Ishikawa (cell line): ENCODE measurements around the gene OR2B6.

ENCODE experiments used
- CEBPB ChIP-seq: IDR thresholded peaks from 2 replicates; pipeline ENCODE4 v1.6.1; 2012
- CREB1 ChIP-seq: IDR thresholded peaks from 2 replicates; pipeline ENCODE4 v1.6.1; 2012; ENCODE audit warnings: low read depth
- EGR1 ChIP-seq: IDR thresholded peaks from 2 replicates; pipeline ENCODE4 v1.6.1; 2012
- EP300 ChIP-seq: IDR thresholded peaks from 2 replicates; pipeline ENCODE4 v1.6.1; 2012; ENCODE audit warnings: borderline replicate concordance
- FOXM1 ChIP-seq: IDR thresholded peaks from 2 replicates; pipeline ENCODE4 v1.6.1; 2012; ENCODE audit warnings: low read depth, borderline replicate concordance
- MAX ChIP-seq: IDR thresholded peaks from 2 replicates; pipeline ENCODE4 v1.6.1; 2012
- NFIC ChIP-seq: IDR thresholded peaks from 2 replicates; pipeline ENCODE4 v1.6.1; 2012
- RAD21 ChIP-seq: IDR thresholded peaks from 2 replicates; pipeline ENCODE4 v1.6.1; 2012; ENCODE audit warnings: low read depth
- REST ChIP-seq: IDR thresholded peaks from 2 replicates; pipeline ENCODE4 v1.6.1; 2012; ENCODE audit warnings: low read depth, mild to moderate bottlenecking
- TAF1 ChIP-seq: IDR thresholded peaks from 2 replicates; pipeline ENCODE4 v1.6.1; 2012; ENCODE audit warnings: low read depth, mild to moderate bottlenecking
- TCF12 ChIP-seq: IDR thresholded peaks from 2 replicates; pipeline ENCODE4 v1.6.1; 2012; ENCODE audit warnings: low read depth
- TEAD4 ChIP-seq: IDR thresholded peaks from 2 replicates; pipeline ENCODE4 v1.6.1; 2012
- USF1 ChIP-seq: IDR thresholded peaks from 2 replicates; pipeline ENCODE4 v1.6.1; 2012
- YY1 ChIP-seq: IDR thresholded peaks from 2 replicates; pipeline ENCODE4 v1.6.1; 2012; ENCODE audit warnings: low read depth
- ZBTB7A ChIP-seq: IDR thresholded peaks from 2 replicates; pipeline ENCODE4 v1.6.1; 2012; ENCODE audit warnings: low read depth

The OR2B6 gene

GRCh38 chr6:27978705-27979104, 21.7 kb downstream of the OR2B6 start:
- no peak for TF ChIP-seq EGR1

- no peak for TF ChIP-seq YY1
- no peak for TF ChIP-seq EP300
- no peak for TF ChIP-seq NFIC
- no peak for TF ChIP-seq ZBTB7A
- TF ChIP-seq FOXM1, result no peak
- TF ChIP-seq EGR1, result no peak
- no peak for TF ChIP-seq RAD21
- no peak for TF ChIP-seq CREB1
Observed at GRCh38 chr6:27980111-27980510, 23.1 kb downstream of the OR2B6 start.

GRCh38 chr6:27986928-27987725, 30.1 kb downstream of the OR2B6 start:
- TF ChIP-seq TCF12 (no peak), NFIC (no peak), MAX (no peak), EP300 (no peak), YY1 (no peak), CREB1 (no peak), RAD21 (no peak), CEBPB (no peak), TAF1 (no peak), TEAD4 (no peak), ZBTB7A (no peak), USF1 (no peak), REST (no peak), EGR1 (no peak), FOXM1 (no peak)

- TF ChIP-seq YY1 (no peak), TCF12 (no peak)
Observed at GRCh38 chr6:27994616-27995015, 37.6 kb downstream of the OR2B6 start.

- TF ChIP-seq USF1 (no peak), CREB1 (no peak), NFIC (no peak), TAF1 (no peak), FOXM1 (no peak), EP300 (no peak), CEBPB (no peak), MAX (no peak), RAD21 (no peak), EGR1 (no peak), ZBTB7A (no peak), TCF12 (no peak), REST (no peak), TEAD4 (no peak), YY1 (no peak)
Observed at GRCh38 chr6:28000351-28001045, 43.5 kb downstream of the OR2B6 start.

- TF ChIP-seq NFIC, result no peak
- TF ChIP-seq TCF12, result no peak
- TF ChIP-seq ZBTB7A, result no peak
- TF ChIP-seq MAX, result no peak
- TF ChIP-seq REST, result no peak
- TF ChIP-seq TEAD4, result no peak
- no peak for TF ChIP-seq USF1
- TF ChIP-seq TAF1, result no peak
- TF ChIP-seq EGR1, result no peak
- no peak for TF ChIP-seq CREB1
- TF ChIP-seq RAD21, result no peak
- no peak for TF ChIP-seq YY1
- TF ChIP-seq FOXM1, result no peak
- TF ChIP-seq EP300, result no peak
- TF ChIP-seq CEBPB, result no peak
Observed at GRCh38 chr6:28001351-28001750, 44.3 kb downstream of the OR2B6 start.
